CD4-positive, alpha-beta T cell treated with Interleukin-4 for 1 hour (primary cell): ENCODE results near the gene ZSCAN26.
"Not testable (repeated sequence)": the region's sequence is repeated elsewhere in the genome, so short reads cannot be mapped to it uniquely, and the experiment has no call there.

ENCODE experiments used
- DNase-seq, 2 donors: peaks; one replicate each; pipeline ENCODE4 v3.0.0-alpha.2; 2020 to 2022

Gene ZSCAN26

GRCh38 chr6:28257042-28257441 lies 9.9 kb upstream of the ZSCAN26 start:
- DNase-seq = no peak

GRCh38 chr6:28258877-28259777 lies 7.8 kb upstream of the ZSCAN26 start, which contains the start of gene NKAPL:
Gene NKAPL (plus strand): TSS chr6:28259297. CDS start chr6:28259372, 75 bp downstream.
- peak; percentile 58 to 80 for DNase-seq

- DNase-seq = no peak
These were observed 3.0 kb upstream of the ZSCAN26 start for GRCh38 chr6:28263922-28264321.

GRCh38 chr6:28264834-28265401 lies 2.0 kb upstream of the ZSCAN26 start:
- no peak for DNase-seq

- DNase-seq = no peak
These were observed 381 bp upstream of the ZSCAN26 start for GRCh38 chr6:28266563-28266961.

- no peak for DNase-seq
These were observed 734 bp downstream of the ZSCAN26 start for GRCh38 chr6:28267695-28268059.

- no peak for DNase-seq
These were observed 2.5 kb downstream of the ZSCAN26 start for GRCh38 chr6:28269492-28269891.

- DNase-seq = no peak
These were observed 7.9 kb downstream of the ZSCAN26 start for GRCh38 chr6:28274888-28275287.

- no peak for DNase-seq
These were observed 10.8 kb downstream of the ZSCAN26 start for GRCh38 chr6:28277746-28278145.

- DNase-seq = no peak
These were observed 13.8 kb downstream of the ZSCAN26 start for GRCh38 chr6:28280595-28281287.

GRCh38 chr6:28281288-28282064 lies 14.5 kb downstream of the ZSCAN26 start, which contains the start of gene PGBD1:
Gene PGBD1 (plus strand): TSS chr6:28281572. CDS start chr6:28283814, 2,242 bp downstream.
- peak; percentile 33 to 42 for DNase-seq

- DNase-seq = no peak
These were observed 16.0 kb downstream of the ZSCAN26 start for GRCh38 chr6:28282926-28283325.

- no peak for DNase-seq
These were observed 24.6 kb downstream of the ZSCAN26 start for GRCh38 chr6:28291573-28291972.

- DNase-seq = no peak
These were observed 28.4 kb downstream of the ZSCAN26 start for GRCh38 chr6:28295326-28295725.

GRCh38 chr6:28296520-28297060 lies 29.6 kb downstream of the ZSCAN26 start:
- DNase-seq = no peak

GRCh38 chr6:28303570-28303969 lies 36.6 kb downstream of the ZSCAN26 start:
- DNase-seq = peak in 1 of 2 donors; percentile 23

GRCh38 chr6:28306363-28306762 lies 39.4 kb downstream of the ZSCAN26 start:
- DNase-seq = not testable (repeated sequence)

GRCh38 chr6:28311139-28311823 lies 44.3 kb downstream of the ZSCAN26 start:
- no peak for DNase-seq

- DNase-seq = no peak
These were observed 46.0 kb downstream of the ZSCAN26 start for GRCh38 chr6:28312939-28313338.

GRCh38 chr6:28315628-28316027 lies 48.7 kb downstream of the ZSCAN26 start:
- no peak for DNase-seq

- DNase-seq = not testable (repeated sequence)
These were observed 50.9 kb downstream of the ZSCAN26 start for GRCh38 chr6:28317866-28318265.

GRCh38 chr6:28322661-28323060 lies 55.7 kb downstream of the ZSCAN26 start:
- no peak for DNase-seq
